HG02884 (cell line): ENCODE results near the gene GRPR.
"Not testable (repeated sequence)": the region's sequence is repeated elsewhere in the genome, so short reads cannot be mapped to it uniquely, and the experiment has no call there.

Source experiments
- ATAC-seq: cut with Tn5 transposase; IDR thresholded peaks from one replicate; pipeline ENCODE4 v1.9.1; 2021; ENCODE audit warnings: mild to moderate bottlenecking, moderate library complexity; ENCODE audit not compliant: unreplicated experiment

The GRPR gene

GRCh38 chrX:16175329-16176061 lies 52.1 kb downstream of the GRPR start:
- ATAC-seq = no peak

DNA sequence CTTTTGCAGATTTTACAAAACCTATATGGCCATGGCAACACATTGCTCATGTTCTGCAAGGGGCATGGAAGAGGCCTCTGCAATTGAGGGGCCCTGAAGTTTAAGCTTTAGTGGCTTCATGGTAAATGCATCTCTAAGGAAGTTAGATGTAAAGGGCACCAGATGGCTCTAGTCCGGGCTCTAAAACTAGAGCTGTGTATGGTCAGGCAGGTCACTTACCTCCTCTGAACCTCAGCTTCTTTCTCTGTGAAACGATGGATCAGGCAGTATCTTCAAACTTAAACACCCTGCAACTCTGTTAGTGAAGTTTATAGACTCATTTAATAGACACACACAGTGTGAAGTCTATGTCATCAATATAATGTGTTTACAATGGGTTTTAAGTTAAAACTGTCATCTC lies 53.9 kb downstream of the GRPR start:
- no peak for ATAC-seq

DNA sequence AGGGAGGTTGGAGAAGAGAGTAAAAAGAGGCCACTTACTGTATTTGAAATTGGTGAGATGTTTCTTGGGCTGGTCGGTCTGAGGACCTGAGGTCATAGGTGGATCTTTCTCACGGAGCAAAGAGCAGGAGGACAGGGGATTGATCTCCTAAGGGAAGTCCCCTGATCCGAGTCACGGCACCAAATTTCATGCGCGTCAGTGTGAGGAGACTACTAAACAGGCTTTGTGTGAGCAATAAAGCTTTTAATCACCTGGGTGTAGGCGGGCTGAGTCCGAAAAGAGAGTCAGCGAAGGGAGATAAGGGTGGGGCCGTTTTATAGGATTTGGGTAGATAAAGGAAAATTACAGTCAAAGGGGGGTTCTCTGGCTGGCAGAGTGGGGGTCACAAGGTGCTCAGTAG lies 60.5 kb downstream of the GRPR start:
- not testable (repeated sequence) for ATAC-seq

- peak; percentile 99 for ATAC-seq
Measured at GRCh38 chrX:16185725-16186136, 62.4 kb downstream of the GRPR start.

DNA sequence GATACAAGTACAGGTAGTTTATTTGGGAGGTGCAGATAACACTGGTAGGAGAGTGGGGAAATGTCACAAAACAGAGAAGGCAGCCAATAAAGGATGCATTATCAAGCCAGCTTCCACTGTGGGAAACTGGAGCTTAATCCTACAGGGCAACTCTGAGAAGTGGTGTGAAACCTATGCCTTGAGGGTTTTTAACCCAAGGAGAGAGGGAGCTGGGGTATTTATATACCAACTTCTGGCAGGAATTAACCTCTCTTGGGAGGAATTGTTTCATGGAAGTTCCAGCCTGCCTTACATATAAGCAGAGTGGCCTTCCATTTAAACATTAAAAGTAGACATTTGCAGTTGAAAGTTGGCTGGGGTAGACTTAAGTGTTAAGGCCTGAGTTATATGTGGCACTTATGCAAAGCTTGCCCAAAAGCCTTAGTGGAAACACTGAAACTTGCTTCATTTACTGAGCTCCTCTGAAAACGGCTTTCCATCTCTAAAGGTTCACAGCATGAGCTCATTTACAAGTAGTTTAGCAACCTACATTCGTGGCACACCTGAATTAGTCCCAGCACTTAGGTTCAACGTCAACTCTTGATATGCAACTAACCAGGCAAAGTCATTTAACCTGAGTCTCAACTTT lies 63.1 kb downstream of the GRPR start:
- no peak for ATAC-seq

- ATAC-seq = no peak
Measured at GRCh38 chrX:16187024-16187760, 63.8 kb downstream of the GRPR start.

GRCh38 chrX:16188687-16189086 lies 65.3 kb downstream of the GRPR start:
- no peak for ATAC-seq

- ATAC-seq = no peak
Measured at GRCh38 chrX:16191605-16192004, 68.2 kb downstream of the GRPR start.

- no peak for ATAC-seq
Measured at GRCh38 chrX:16196829-16197228, 73.5 kb downstream of the GRPR start.

DNA sequence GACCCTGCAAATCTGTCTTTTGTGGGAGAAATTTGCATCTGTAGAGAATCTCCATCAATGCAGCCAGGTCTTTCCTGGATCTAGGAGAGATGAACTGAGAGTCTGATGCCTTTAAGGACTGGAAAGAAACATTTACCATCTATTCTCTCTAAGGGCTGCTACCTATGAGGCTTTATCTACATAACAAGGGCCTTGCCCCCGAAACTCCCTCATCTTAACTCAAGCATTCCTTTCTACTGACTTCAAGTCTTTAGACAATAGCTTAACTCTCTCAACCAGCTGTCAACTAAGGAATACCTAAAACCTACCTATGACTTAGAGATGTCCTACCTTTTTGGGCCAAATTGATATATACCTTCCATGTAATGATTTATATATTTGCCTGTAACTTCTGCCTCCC lies 76.0 kb downstream of the GRPR start:
- ATAC-seq = no peak

DNA sequence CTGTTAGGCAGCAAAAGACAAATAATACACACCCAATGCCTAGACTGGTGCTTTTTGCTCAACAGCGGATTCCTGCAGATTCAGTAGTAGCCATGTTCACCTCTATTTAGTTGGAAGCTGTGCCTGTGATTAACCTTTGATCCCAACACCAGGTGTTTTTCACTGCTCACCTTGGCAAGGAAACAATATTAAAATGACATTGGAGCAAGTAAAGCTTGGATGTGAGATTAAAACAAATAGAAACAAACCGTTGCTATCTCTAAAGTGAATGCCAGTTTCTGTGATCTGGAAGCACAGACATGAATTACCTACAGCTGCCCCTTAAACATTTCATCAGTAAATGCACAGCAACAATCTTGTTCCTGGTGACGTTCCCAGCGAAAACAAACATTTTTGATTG lies 79.6 kb downstream of the GRPR start:
- no peak for ATAC-seq
